ENCODE results near the gene LCTL.

The LCTL gene

GRCh38 chr15:66560856-66561525, 4.8 kb downstream of the LCTL start:
- DNase-seq (ENCODE audit: low read depth) = no peak
- no peak for TF ChIP-seq CTCF (IDR thresholded peaks at IDR 0.05; ENCODE audit: insufficient read depth, low read depth, low read length, missing control alignments)
- no peak overlapping the region for H3K4me3 ChIP-seq (ENCODE audit: low read depth, low read length)

GRCh38 chr15:66558271-66558670, 7.5 kb downstream of the LCTL start:
- no peak overlapping the region for H3K4me3 ChIP-seq (ENCODE audit: low read depth, low read length)
- no peak for TF ChIP-seq CTCF (IDR thresholded peaks at IDR 0.05; ENCODE audit: insufficient read depth, low read depth, low read length, missing control alignments)
- DNase-seq (ENCODE audit: low read depth) = no peak

- TF ChIP-seq CTCF (IDR thresholded peaks at IDR 0.05; ENCODE audit: insufficient read depth, low read depth, low read length, missing control alignments) = no peak
- H3K4me3 ChIP-seq (ENCODE audit: low read depth, low read length) = no peak overlapping the region
- DNase-seq (ENCODE audit: low read depth) = no peak
Measured at GRCh38 chr15:66555685-66556084, 10.1 kb downstream of the LCTL start.

- no peak for TF ChIP-seq CTCF (IDR thresholded peaks at IDR 0.05; ENCODE audit: insufficient read depth, low read depth, low read length, missing control alignments)
- DNase-seq (ENCODE audit: low read depth) = no peak
- H3K4me3 ChIP-seq (ENCODE audit: low read depth, low read length) = no peak overlapping the region
Measured at GRCh38 chr15:66545255-66545654, 20.5 kb downstream of the LCTL start.

- no peak for TF ChIP-seq CTCF (IDR thresholded peaks at IDR 0.05; ENCODE audit: insufficient read depth, low read depth, low read length, missing control alignments)
- DNase-seq (ENCODE audit: low read depth) = no peak
- H3K4me3 ChIP-seq (ENCODE audit: low read depth, low read length) = no peak overlapping the region
Measured at GRCh38 chr15:66542896-66543295, 22.9 kb downstream of the LCTL start.

GRCh38 chr15:66535056-66535455, 30.7 kb downstream of the LCTL start:
- no peak for TF ChIP-seq CTCF (IDR thresholded peaks at IDR 0.05; ENCODE audit: insufficient read depth, low read depth, low read length, missing control alignments)
- no peak for DNase-seq (ENCODE audit: low read depth)
- H3K4me3 ChIP-seq (ENCODE audit: low read depth, low read length) = no peak overlapping the region

GRCh38 chr15:66524838-66525237, 41.0 kb downstream of the LCTL start:
- no peak overlapping the region for H3K4me3 ChIP-seq (ENCODE audit: low read depth, low read length)
- no peak for TF ChIP-seq CTCF (IDR thresholded peaks at IDR 0.05; ENCODE audit: insufficient read depth, low read depth, low read length, missing control alignments)
- no peak for DNase-seq (ENCODE audit: low read depth)
